GM12874 (cell line): ENCODE measurements around the gene DNAH7.

Experiments
- TF ChIP-seq, protein P1 (sequence below): IDR thresholded peaks from 2 replicates; pipeline ENCODE4 v1.5.1; 2011; ENCODE audit warnings: low read depth, mild to moderate bottlenecking, control low read depth, low read length, moderate library complexity; ENCODE audit not compliant: insufficient read depth

DNAH7 gene

DNA sequence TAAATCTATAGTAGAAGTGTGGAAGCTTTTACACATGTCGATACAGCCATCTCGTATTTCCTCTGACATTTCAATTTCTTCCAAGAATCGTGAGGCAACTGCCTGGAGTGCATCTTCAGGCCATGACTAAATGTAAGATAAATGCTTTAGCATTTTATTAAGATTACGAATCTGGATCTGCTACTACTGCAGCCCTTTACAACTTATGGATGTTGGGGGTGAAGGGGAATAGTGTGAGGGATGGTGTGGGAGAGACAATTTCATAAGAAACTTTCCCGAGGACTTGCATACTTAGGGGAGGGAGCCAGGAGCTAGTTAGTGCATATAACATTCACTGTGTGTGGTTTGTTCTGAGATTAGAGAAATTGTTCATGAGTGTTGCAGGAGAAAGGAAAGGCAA lies 206.8 kb downstream of the DNAH7 start:
- TF ChIP-seq, protein P1, sequence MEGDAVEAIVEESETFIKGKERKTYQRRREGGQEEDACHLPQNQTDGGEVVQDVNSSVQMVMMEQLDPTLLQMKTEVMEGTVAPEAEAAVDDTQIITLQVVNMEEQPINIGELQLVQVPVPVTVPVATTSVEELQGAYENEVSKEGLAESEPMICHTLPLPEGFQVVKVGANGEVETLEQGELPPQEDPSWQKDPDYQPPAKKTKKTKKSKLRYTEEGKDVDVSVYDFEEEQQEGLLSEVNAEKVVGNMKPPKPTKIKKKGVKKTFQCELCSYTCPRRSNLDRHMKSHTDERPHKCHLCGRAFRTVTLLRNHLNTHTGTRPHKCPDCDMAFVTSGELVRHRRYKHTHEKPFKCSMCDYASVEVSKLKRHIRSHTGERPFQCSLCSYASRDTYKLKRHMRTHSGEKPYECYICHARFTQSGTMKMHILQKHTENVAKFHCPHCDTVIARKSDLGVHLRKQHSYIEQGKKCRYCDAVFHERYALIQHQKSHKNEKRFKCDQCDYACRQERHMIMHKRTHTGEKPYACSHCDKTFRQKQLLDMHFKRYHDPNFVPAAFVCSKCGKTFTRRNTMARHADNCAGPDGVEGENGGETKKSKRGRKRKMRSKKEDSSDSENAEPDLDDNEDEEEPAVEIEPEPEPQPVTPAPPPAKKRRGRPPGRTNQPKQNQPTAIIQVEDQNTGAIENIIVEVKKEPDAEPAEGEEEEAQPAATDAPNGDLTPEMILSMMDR, result no peak

DNA sequence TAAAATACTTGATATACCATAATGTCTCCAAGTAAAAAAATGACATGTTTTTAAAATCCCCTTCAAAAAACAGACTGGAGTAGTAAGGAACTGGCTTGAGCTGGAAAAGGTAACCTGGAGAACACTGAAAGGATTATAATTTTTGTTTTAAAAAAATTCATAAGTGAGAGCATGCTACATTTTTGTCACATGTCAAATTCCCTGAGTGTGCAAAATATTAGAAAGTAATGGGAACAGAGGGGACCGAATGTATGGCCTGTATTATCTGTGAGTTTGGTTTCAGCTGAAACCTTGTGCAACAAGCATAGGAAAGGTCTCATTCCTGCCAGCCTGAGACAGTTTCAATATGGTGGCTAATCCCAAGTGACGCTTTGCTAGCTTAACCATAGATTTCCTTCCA lies 209.1 kb downstream of the DNAH7 start:
- TF ChIP-seq, protein P1, result no peak

DNA sequence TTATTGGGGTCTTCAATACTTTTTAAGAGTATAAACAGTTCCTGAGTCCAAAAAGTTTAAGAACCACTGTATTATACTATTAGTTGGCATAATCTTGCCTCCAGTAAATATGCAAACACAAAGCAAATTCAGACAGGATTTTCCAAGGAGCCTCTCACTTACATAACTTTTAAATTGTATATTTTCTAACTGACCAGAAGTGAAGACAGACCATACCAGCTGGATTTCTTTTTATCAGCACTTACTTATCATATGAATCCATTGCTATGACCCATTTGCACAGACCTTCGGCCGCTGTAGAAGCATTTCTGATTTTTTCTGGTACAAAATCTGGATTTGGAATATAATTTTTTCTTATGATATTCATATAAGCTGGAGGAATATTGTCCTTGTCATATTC lies 211.5 kb downstream of the DNAH7 start:
- TF ChIP-seq, protein P1, result no peak

DNA sequence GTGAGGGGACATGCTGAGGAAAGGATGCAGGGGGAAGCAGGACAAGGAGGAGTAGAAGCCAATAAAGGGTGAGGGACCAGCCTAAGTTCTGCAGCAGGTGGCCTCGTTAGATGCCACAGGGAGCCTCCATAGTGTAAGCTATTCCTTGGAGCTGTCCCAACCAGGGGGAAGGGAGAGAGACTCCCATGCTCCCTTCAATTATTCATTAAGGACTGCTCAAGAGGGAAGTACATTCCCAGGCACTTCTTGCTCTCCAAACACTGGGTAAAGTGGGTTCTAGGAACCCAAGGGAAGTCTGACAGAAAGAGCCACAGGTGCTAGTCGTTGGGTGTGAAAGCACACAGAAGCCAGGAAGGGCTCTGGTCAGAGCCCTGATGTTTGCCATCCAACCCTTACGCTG lies 217.9 kb downstream of the DNAH7 start:
- TF ChIP-seq, protein P1, result no peak

DNA sequence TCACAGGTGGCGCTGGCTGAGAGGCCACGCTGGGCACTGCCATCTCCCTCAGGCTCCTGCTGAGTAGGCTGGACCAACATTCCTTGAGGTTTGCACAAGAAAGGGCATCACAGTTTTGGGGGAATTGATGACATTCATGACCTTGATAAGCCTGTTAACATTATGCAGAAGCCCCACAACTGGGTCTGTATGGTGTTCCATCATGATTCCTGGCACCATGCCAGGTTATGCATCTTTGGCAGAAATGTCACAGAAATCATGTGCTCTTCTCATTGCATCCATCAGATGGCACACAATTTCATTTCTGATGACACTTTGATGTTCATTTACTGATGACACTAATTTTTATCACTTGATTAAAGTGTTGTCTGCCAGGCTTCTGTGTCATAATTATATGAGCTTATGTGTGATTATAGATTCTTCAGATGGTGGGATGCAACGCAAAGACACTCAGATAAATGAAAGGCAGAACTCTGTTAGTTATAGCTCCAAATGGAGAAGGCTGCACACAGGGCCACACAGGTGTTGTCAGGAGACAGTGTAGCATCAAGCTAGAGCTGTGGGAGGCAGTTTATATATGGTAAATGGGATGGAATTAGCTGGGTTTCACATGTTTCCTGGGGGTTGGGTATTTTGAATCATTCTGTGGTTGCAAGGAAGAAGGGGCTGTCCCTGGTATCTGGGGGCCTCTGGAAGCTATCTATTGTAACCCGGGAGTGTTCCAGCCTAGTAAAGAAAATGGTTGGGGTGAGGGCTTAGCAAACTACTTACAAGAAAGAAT lies 220.3 kb downstream of the DNAH7 start:
- TF ChIP-seq, protein P1, result no peak

GRCh38 chr2:195842932-195843331 lies 225.7 kb downstream of the DNAH7 start:
- TF ChIP-seq, protein P1, result no peak

GRCh38 chr2:195838002-195838401 lies 230.6 kb downstream of the DNAH7 start:
- TF ChIP-seq, protein P1, result no peak

DNA sequence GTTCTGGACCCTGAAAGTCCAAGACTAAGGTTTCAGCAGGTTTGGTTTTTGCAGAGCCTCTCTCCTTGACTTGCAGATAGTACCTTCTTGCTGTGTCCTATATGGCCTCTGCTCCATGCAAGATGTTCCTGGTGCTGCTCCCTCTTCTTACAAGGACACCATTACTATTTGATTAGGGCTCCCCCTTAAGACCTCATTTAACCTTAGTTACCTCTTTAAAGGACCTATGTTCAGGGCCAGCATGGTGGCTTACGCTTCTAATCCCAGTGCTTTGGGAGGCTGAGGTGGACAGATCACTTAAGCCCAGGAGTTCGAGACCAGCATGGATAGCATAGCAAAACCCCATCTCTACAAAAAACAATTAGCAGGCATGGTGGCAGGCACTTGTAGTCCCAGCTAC lies 232.6 kb downstream of the DNAH7 start:
- TF ChIP-seq, protein P1, result no peak
